Hepatocyte (in vitro differentiated cells): ENCODE data around the gene PANK2.

Experiments used
- CTCF ChIP-seq: fragments of 200-600 bp; sonication (generic); IDR thresholded peaks from 2 replicates; pipeline ENCODE4 v1.5.1; 2016; ENCODE audit warnings: antibody characterized with exemption, mild to moderate bottlenecking; ENCODE audit not compliant: poor library complexity
- EZH2phosphoT487 ChIP-seq: fragments of 200-600 bp; sonication (generic); IDR thresholded peaks from one replicate; pipeline ENCODE4 v1.6.1; 2018; ENCODE audit warnings: antibody characterized with exemption, mild to moderate bottlenecking, low read depth, moderate library complexity; ENCODE audit not compliant: unreplicated experiment, severe bottlenecking

GRCh38 chr20:3933218-3933617 is 44.0 kb downstream of the PANK2 start:
- TF ChIP-seq CTCF (no peak), EZH2phosphoT487 (no peak)
